GM21423 (cell line): Measurements from ENCODE around the gene CD248.

Source experiments
- ATAC-seq: cut with Tn5 transposase; IDR thresholded peaks from one replicate; pipeline ENCODE4 v1.9.1; 2021; ENCODE audit warnings: mild to moderate bottlenecking, moderate library complexity; ENCODE audit not compliant: unreplicated experiment

Gene CD248

GRCh38 chr11:66341502-66342126 is 24.8 kb upstream of the CD248 start:
- no peak for ATAC-seq

GRCh38 chr11:66340596-66341501 is 24.0 kb upstream of the CD248 start:
- ATAC-seq: no peak

GRCh38 chr11:66339686-66340483 is 23.0 kb upstream of the CD248 start:
- ATAC-seq: no peak

- no peak for ATAC-seq
Measured at GRCh38 chr11:66339162-66339675, 22.4 kb upstream of the CD248 start.

- no peak for ATAC-seq
Measured at GRCh38 chr11:66338276-66339161, 21.7 kb upstream of the CD248 start.

GRCh38 chr11:66337103-66337899 is 20.5 kb upstream of the CD248 start:
- no peak for ATAC-seq

- ATAC-seq: peak; percentile 66
Measured at GRCh38 chr11:66336234-66337102, 19.6 kb upstream of the CD248 start, which contains the start of gene RIN1. TSS of gene RIN1 (minus strand) at chr11:66336434. CDS start at chr11:66336402, 32 bp downstream.

- no peak for ATAC-seq
Measured at GRCh38 chr11:66335531-66336233, 18.8 kb upstream of the CD248 start.

GRCh38 chr11:66334605-66335442 is 18.0 kb upstream of the CD248 start:
- no peak for ATAC-seq

- ATAC-seq: no peak
Measured at GRCh38 chr11:66333896-66334604, 17.2 kb upstream of the CD248 start.

- ATAC-seq: no peak
Measured at GRCh38 chr11:66333220-66333877, 16.5 kb upstream of the CD248 start.

GRCh38 chr11:66332371-66333219 is 15.8 kb upstream of the CD248 start:
- no peak for ATAC-seq

- ATAC-seq: no peak
Measured at GRCh38 chr11:66331542-66332370, 14.9 kb upstream of the CD248 start.

GRCh38 chr11:66330931-66331330 is 14.1 kb upstream of the CD248 start:
- ATAC-seq: no peak
